Measurements from ENCODE around the gene STPG4.
"Not testable (repeated sequence)": the region's sequence is repeated elsewhere in the genome, so short reads cannot be mapped to it uniquely, and the experiment has no call there.

Gene STPG4, protein sequence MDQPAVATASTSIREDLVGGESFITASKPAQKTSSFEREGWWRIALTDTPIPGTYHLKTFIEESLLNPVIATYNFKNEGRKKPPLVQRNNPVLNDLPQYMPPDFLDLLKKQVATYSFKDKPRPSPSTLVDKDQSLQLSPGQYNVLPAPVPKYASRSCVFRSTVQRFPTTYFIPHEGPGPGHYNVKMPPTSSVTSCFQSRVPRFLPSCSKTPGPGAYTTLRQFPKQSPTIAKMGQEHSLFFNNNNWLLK

DNA sequence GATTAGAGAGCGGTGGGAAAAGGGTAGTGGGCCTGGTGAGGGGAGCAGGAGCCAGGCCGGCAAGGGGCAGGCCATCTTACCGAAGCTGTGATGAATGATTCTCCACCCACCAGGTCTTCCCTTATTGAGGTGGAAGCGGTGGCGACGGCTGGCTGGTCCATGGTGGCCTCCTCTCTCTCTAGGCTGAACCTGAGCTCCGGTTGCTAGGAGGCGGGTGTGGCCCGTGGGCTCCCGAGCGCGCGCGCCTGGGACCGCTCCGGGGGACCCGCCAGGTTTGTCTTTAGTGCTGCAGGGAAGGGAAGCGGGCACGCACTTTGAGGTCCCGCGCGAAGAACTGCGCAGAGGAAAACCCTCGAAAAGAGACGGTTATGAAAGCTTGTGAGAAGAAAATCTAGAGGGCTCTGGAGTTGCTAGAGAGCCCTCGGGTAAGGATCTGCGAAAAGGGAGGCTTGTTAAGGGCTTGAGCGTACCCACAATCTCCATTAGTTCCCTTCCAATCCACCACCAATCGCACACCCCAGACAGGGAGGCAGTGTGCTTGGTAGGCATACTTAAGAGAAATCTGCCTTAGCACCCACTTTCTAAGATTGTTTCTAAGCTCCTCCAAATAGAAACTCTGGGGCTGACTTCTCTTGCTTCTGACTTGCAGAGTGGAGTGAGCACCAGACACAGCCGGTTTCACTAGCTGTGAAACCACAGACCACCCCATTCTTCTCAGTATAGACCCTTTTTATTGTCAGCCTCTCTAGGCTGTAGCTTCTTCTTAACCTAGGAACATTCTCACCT lies at the start of gene STPG4:
TSS of gene STPG4 (minus strand) at position 218 of the 786 bp plus-strand sequence. CDS start at position 161, 57 bp downstream.
- DNase-seq (ENCODE audit: low spot score) = no peak

DNA sequence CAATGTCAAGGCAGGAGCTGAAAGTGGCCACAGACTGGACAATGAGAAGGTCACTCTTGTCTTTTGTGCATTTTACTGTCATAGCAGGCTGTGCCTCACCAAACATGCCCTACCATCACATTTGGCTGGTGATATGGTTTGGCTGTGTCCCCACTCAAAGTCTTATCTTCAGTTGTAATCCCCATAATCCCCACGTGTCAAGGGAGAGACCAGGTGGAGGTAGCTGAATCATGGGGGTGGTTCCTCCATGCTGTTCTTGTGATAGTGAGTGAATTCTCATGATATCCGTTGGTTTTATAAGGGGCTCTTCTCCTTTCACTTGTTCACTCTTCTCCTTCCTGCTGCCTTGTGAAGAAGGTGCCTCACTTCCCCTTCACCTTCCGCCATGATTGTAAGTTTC lies 49.6 kb upstream of the STPG4 start:
- DNase-seq (ENCODE audit: low spot score) = no peak

DNA sequence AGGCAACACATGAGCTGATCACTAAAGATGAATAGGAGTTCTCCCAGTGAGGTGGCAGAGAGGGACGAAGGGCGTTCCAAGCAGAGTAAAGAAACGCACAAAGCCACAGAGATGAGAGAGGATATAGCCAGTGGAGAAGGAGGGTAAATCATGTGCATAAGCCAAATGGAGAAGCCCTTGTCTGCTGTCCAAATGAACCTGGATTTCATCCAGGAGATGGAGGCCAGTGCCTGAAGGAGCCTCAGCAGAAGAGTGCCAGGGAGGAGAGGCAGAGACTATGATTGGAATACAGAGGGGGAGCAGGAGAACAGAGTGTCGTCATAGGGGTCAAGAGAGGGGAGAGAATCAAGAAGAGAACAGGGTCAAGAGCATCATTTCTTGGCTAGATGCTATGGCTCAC lies 48.9 kb upstream of the STPG4 start:
- no peak for DNase-seq (ENCODE audit: low spot score)

DNA sequence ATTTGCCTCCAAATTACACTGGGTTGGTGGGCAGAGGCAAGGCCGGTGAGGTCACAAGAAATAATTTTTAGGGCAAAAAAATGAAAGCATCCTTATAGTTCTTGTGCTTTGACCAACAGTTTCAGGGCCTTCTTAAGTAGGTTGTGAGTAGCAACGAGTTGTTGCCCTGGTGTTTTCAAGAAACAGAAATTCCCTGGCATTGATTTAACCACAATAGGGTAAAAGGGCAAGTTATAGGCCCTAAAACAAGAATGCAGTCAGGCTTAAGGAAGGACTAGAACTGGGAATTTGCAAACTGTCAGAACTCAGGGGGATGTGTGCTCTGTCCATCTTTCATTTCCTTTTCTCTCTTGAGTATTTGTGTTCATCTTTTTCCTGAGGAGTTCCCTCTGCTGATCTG lies 46.1 kb upstream of the STPG4 start:
- no peak for DNase-seq (ENCODE audit: low spot score)

DNA sequence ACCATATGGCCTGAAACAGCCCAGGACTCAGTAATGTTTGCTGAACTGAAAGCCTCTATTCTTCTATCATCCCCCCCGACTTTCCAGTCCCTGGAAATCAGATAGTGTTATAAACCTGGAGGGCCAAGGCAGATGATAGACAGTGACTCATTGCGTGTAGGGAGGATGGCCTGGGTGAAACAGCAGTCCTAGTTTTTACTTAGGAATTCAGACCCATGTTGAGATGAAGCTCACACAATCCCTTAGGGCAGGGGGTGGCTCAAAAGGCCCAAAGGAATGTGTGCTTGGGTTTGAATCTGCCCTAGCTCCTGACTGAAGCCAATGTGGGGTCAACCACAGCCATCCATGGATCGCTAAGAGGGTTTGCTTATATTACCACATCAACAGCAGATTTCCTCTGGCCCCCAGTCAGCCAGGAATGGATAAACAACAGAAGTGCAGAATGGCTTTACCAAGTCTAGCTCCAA lies 43.9 kb upstream of the STPG4 start:
- DNase-seq (ENCODE audit: low spot score) = no peak

DNA sequence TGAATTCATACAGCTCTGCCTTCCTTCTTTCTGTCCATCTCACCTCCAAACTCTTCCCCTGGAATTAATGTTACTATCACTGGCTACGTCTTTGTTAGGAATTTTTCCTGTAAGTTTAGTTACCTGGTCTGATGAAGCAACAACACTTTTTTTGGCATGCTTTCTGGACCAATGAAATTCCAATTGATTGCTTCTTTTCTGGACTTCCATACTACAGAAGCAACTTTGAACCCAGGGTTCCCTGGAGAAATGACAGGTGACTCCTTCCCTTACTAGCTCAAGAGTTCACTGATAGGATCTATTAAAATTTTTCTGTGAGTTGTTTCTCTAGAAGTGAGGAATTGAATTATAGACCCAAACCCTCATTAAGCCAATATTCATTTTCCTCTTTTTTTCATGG lies 41.4 kb upstream of the STPG4 start:
- DNase-seq (ENCODE audit: low spot score) = no peak

DNA sequence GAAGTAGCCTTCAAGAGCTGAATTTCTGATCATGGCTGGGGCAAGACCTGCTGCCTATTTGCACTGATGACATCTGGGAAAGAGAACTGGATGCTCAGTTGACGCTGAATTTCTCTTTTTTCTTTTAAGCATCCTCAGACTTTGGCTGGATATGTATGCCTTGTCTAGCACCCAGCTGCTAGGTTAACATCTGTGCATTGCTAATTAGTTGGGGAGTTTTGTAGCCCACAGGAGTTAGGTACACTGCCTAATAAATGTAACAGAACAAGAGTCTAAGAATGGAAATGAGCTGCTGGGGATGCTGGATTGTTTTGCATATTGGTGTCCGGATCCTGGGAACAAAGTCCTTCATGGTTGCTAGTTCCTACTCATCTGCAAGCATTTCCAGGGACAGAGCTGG lies 40.9 kb upstream of the STPG4 start:
- no peak for DNase-seq (ENCODE audit: low spot score)

DNA sequence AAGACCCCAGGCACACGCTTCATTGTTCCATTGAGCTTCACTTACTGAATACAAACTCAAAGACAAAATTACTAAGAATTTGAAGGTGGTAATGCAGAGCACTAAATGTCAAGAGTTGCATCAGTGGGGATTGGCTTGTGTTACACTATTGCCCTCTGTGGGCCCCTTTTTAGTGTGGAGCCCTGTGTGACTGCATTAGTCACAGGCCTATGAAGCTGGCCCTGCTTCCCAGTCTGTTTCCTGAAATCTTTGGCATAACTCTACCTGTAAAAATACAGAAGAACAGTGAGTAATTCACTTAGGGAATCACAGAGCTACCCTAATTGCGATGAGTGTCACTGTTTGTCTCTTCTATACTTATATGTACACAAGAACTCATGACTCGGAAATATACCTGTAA lies 40.0 kb upstream of the STPG4 start:
- DNase-seq (ENCODE audit: low spot score) = no peak

DNA sequence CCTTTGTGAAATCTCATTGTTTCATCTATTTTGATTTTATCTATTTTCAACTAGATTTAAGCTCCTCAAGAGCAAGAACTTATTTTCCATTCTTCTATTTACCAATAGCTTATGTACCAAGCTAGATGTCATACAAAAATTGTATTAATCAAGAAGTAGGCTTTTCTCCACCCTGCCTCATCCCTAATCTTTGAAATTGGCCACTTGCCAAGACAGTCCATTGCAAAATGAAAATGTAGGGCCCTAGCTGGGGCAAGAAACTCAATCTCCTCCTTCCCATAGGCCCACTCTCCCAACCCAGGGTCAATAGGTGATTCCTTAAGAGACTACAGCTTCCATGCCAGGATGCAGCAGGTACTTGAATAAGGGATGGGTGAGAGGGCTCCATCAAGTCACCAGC lies 39.3 kb upstream of the STPG4 start:
- no peak for DNase-seq (ENCODE audit: low spot score)

DNA sequence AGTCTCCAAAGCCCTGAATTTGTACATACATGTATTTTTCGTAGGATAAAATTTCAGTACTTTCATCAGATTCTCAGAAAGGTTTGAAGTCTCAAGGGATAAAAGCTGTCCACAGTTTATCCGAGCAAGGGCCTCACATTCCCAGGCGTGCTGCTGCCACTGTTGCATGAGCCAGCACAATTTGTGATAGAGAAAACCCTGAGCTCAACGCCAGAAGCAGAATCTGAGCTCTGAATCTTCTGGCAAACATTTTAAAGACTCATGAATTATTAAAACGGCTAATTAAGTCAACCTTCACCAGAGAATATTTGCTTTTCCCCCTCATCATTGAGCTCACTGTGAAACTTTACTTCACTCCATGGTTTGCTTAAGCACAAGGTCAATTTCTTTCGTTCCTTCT lies 38.5 kb upstream of the STPG4 start:
- peak; percentile 62 for DNase-seq (ENCODE audit: low spot score)

DNA sequence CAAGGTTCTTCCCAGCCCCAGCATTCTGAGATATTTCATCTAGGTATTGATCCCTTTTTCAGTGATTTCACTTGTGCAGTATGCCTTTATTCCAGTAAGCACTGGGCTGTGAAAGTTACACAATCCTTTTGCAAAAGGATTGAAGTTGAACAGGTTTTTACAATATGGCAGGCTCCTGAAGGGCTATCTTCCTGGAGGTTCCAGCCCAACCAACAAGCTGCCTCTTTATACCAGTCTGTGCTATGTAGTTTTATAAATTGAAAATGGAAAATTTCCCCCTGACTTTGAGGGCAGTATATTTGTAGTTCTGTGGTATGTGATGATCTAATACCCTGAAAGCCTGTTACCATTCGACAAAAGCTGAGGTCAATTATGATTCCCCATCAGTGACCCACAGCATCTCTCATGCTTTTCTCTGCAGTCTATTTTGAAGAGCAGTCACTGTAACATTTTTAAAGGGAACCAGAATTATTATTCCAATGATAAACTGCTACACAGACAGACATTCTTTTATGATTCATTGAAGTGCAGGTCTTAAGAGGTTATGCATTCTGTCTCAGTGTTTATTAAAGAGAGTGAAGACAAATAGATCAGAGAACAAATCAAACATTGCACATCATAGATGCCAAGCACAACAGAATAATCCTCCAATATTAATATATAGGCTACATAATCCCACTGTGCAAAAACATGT lies 35.2 kb upstream of the STPG4 start:
- DNase-seq (ENCODE audit: low spot score) = no peak

DNA sequence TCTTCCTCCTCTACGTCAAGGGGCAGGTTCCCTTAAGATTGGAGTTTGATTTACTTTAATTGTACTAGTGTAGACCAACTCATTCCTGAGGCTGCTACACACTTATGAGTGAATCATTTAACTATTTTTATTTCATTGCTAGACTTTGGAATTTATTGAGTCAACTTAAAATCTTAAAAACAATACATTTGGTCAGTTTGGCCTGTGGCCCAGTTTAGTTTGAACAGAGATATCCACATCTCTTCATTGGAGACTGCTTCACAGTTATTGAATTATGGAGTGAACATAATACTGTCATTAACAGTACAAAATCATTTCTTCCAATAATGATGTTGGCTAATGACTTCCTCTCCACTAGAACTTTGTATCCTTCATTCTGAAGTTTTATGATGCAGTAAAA lies 34.5 kb upstream of the STPG4 start:
- no peak for DNase-seq (ENCODE audit: low spot score)

DNA sequence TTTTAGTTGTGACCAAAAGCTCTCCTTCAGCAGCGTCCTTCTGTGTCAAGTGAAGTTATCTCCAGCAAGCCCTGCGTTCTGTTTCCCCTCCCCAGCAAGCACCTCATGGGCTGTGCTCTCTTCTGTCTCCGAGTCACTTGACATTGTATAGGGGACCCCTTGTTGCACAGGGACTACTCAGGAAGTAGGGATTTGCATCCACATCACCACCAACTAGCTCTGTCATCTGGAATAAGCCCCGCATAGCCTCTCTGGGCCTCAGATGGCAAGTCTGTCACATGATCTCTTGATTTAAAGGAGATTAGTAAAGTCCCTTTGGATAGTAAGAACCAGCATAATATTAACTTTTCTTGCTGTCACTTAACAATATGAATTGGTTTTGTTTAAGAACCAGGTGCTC lies 32.0 kb upstream of the STPG4 start:
- no peak for DNase-seq (ENCODE audit: low spot score)

DNA sequence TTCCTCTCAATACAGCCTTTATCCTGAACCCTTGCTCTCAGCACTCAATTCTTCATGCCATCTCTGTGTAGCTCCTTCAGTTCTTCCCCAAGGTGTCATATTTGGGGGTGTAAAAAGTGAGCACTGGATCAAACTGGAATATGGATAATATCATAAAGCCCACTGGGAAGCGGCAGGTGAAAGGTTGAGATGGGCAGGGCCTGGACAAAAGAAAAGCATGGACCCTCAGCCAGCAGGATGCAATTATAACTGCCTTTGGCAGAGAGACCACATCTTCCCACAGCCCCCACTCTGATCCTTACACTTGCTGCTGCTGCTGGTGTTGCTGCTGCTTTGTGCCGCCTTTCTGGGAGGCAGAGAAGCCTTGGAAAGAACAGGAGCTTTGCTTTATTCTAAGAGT lies 31.2 kb upstream of the STPG4 start:
- no peak for DNase-seq (ENCODE audit: low spot score)

DNA sequence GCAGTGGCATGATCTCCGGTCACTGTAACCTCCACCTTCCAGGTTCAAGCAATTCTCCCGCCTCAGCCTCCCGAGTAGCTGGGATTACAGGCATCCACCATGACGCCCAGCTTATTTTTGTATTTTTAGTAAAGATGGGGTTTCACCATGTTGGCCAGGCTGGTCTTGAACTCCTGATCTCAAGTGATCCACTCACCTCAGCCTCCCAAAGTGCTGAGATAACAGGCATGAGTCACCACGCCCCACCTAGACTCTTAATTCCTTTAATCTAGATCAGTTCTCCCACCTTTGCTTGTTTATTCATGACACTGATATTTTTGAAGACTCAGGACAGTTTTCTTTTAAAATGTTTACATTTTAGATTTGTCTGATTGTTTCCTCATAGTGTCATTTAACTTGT lies 30.0 kb upstream of the STPG4 start:
- DNase-seq (ENCODE audit: low spot score) = not testable (repeated sequence)

DNA sequence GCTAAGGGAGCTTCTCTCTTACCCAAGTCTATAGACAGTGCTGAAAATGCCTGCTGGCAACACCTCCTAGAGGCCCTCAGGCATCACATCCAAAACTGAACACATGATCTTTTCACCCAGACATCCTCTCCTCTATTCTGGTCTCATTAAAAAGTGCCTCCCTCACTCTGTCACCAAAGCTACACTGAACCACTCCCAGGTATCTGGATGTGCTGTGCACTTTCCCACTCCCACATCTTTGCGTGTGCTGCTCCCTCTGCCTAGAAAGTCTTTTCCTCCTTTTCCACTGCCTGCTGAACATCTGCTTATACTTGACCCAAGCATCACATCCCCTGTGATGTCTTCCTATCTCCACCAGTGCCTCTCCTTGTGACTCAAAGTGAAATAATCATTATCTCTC lies 26.1 kb upstream of the STPG4 start:
- DNase-seq (ENCODE audit: low spot score) = no peak

DNA sequence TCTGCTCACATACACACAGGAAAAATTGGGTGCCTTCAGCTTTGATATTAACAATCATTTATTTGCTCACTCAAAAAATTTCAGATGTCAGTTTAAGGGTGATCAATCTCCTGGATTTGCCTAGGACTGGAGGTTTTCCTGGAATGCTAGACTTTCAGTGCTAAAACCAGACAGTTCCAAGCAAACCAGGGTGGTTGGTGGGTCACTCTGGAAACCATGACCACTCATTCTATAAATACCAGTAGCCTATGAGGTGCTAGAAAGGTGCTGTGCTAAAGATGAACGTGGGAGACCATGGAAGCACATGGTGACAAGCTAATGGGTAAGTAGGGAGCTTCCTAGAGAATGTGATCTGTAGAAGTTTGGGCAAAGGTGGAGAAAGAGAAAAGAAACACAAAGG lies 25.4 kb upstream of the STPG4 start:
- no peak for DNase-seq (ENCODE audit: low spot score)

DNA sequence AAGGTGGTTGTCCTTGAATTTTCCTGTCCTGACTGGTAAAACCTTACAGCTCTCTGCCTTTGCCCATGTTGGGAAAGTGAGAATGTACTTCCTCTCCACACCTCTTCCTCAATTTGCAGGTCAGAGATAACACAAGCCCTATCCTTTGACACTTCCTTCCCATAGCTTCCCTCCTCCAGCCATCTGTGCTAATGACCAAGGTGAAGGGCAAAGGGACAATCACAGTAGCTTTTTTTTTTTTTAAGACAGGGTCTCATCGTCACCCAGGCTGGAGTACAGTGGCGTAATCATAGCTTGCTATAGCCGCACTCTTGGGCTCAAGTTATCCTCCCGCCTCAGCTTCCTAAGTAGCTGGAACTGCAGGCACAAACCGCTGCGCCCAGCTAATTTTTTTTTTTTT lies 24.3 kb upstream of the STPG4 start:
- no peak for DNase-seq (ENCODE audit: low spot score)

DNA sequence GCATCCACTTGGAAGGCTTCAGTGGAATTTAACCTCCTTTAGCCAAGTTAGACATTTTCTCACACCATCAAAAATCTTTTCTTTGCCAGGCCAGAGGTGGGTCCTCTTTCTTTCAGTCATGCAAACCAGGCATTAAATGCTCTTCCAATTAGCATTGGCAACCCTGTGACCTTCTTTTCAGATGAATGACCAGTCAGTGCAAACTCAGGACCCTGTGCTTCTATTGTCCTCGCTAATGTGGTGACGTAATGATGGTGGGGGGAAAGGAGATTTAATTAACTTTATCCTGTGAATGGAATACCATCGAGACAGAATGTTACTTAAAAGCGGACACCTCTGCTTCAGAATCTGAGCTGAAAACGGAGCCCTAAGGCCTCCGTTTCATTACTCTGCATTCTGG lies 23.2 kb upstream of the STPG4 start:
- DNase-seq (ENCODE audit: low spot score) = no peak

DNA sequence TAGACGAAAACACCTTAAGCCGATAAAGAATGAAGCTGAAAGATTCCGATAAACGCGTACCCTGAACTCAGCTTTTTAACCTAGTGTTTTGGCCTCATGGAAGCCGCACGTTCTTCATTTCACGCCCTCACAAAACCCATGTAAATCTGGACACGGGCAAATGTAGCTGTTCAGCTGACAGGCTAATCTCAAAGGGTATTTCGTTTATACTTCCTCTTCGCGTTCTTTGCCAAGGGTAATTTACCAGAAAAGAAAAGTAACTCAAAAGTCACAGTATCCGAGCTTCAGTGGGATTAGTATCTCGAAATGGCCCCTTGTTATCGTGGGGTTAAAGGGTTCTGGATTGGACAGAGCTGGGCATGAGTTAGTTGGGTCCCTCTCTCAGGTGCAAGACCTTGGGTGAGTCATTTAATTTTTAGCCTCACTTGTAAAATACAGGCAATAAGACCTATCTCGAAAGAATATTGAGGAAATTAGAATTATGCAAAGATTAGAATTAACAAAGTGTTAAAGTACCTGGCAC lies 22.0 kb upstream of the STPG4 start:
- DNase-seq (ENCODE audit: low spot score) = no peak

DNA sequence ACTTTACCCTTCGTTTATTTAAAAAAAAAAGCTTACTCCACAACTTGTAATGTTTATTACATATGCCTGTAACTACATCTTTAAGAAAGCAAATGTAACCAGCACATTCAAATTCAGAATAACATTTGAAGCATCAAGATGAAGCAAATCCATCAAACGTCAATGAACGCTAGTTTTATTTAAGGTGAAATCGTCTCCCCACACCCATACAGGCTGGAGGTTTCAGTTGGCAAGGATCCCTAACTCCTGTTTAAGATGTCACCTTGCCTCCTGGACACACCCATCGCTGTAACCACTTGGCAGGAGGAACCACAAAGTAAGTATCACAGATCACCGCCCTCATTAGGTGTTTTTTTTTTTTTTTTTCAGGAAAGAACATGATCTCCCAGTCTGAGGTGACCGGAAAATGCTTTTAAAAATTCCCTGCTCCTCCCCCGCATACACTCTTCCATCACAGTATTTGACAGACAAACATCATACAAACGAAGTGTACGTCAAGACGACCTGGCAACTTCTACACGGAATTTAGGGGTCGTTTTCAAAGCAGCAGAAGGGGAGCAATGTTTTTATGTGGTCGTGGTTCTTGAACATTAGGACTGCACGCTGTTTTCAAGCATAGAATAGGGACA lies 19.7 kb upstream of the STPG4 start:
- no peak for DNase-seq (ENCODE audit: low spot score)

DNA sequence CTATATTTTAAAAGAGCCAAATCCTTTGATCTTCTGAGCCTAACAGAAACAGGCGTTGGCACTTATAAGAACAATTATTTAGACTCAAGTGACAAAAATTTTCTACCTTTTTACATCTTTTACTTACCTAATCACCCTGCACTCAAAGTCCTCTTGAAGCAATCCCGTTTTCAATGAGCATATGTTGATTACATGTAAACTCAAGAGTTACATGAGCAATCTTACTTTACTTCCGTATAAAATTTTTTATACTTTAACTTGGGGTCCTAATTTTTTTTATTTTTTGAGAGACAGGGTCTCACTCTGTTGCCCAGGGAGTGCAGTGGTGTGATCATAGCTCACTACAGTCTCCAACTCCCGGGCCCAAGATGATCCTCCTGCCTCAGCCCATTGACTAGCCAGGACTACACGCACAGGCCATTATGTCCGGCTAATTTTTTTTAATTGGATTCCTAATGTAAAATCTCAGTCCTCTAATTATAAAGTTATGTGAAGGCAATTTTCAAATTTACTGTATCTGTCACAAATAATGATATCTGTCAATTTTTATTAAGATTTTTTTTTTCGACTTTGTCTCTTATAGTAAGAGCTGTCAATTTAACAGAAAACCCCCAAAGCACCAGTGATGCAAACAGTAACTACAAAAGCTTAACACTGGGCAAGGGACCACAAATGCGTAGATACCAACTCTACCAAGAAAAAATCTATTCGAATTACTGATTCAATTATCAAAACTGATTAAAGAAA lies 19.1 kb upstream of the STPG4 start:
- no peak for DNase-seq (ENCODE audit: low spot score)

Data from Ammon's horn (tissue), 1 donor.